Measurements from ENCODE around the gene PROS1.
A peak's percentile ranks its signal among the peaks of the same experiment; 100 is the strongest.
"Not testable (repeated sequence)": the region's sequence is repeated elsewhere in the genome, so short reads cannot be mapped to it uniquely, and the experiment has no call there.

PROS1 gene

GRCh38 chr3:93969997-93970396, 3.7 kb downstream of the PROS1 start:
- TF ChIP-seq ZFX (IDR thresholded peaks at IDR 0.05; ENCODE audit: borderline replicate concordance) (no peak), CTCF (IDR thresholded peaks at IDR 0.05) (no peak)

GRCh38 chr3:93969443-93969842, 4.3 kb downstream of the PROS1 start:
- H3K27ac ChIP-seq, result no peak overlapping the region
- TF ChIP-seq ZFX (IDR thresholded peaks at IDR 0.05; ENCODE audit: borderline replicate concordance) (no peak), CTCF (IDR thresholded peaks at IDR 0.05) (no peak)

More at GRCh38 chr3:93969997-93970396, 3.7 kb downstream of the PROS1 start:
- H3K27ac ChIP-seq, result no peak overlapping the region

GRCh38 chr3:93965106-93965505, 8.6 kb downstream of the PROS1 start:
- H3K27ac ChIP-seq, result not testable (repeated sequence)

- no peak overlapping the region for H3K27ac ChIP-seq
- TF ChIP-seq CTCF (IDR thresholded peaks at IDR 0.05) (no peak), ZFX (IDR thresholded peaks at IDR 0.05; ENCODE audit: borderline replicate concordance) (no peak)
Measured at GRCh38 chr3:93962798-93963197, 10.9 kb downstream of the PROS1 start.

GRCh38 chr3:93961489-93961888, 12.2 kb downstream of the PROS1 start:
- TF ChIP-seq CTCF (IDR thresholded peaks at IDR 0.05) (no peak), ZFX (IDR thresholded peaks at IDR 0.05; ENCODE audit: borderline replicate concordance) (no peak)
- H3K27ac ChIP-seq, result no peak overlapping the region

- H3K27ac ChIP-seq, result no peak overlapping the region
- TF ChIP-seq ZFX (IDR thresholded peaks at IDR 0.05; ENCODE audit: borderline replicate concordance) (no peak), CTCF (IDR thresholded peaks at IDR 0.05) (no peak)
Measured at GRCh38 chr3:93961026-93961425, 12.7 kb downstream of the PROS1 start.

- peak overlapping the region; percentile 52 for H3K27ac ChIP-seq
Measured at GRCh38 chr3:93949958-93950357, 23.7 kb downstream of the PROS1 start.

GRCh38 chr3:93937485-93937884, 36.2 kb downstream of the PROS1 start:
- not testable (repeated sequence) for H3K27ac ChIP-seq

- no peak for TF ChIP-seq ZFX (IDR thresholded peaks at IDR 0.05; ENCODE audit: borderline replicate concordance)
- no peak for TF ChIP-seq CTCF (IDR thresholded peaks at IDR 0.05)
- no peak overlapping the region for H3K27ac ChIP-seq
Measured at GRCh38 chr3:93936549-93936948, 37.1 kb downstream of the PROS1 start.

Data from 22Rv1 (cell line).